Osteoblast (primary cell): ENCODE results near the gene PACS2. TPM values are rescaled to one million over a fixed set of nuclear protein-coding genes. Genes with fewer than 3 reads are reported as not detected.
"Not testable (repeated sequence)": the region's sequence is repeated elsewhere in the genome, so short reads cannot be mapped to it uniquely, and the experiment has no call there.

Source experiments
- DNase-seq: peaks from one replicate; pipeline ENCODE4 v3.0.0; 2011; ENCODE audit warnings: low spot score, mixed read lengths; ENCODE audit not compliant: insufficient read length; ENCODE audit errors: missing footprints
- H2AFZ ChIP-seq: 2 replicates; pipeline ENCODE4 v1.6.0; 2011; ENCODE audit warnings: mild to moderate bottlenecking, low read length
- H3K27ac ChIP-seq: 2 replicates; pipeline ENCODE4 v1.5.1; 2011; ENCODE audit warnings: mild to moderate bottlenecking, low read depth, low read length, moderate library complexity
- H3K27me3 ChIP-seq: 2 replicates; pipeline ENCODE4 v1.6.0; 2012; ENCODE audit warnings: mild to moderate bottlenecking, control low read depth, inconsistent platforms, low read length, moderate library complexity; ENCODE audit not compliant: insufficient read depth
- H3K36me3 ChIP-seq: 2 replicates; pipeline ENCODE4 v1.5.1; 2011; ENCODE audit warnings: mild to moderate bottlenecking, low read length, control low read depth, moderate library complexity; ENCODE audit not compliant: insufficient read depth
- H3K4me1 ChIP-seq: 2 replicates; pipeline ENCODE4 v1.5.1; 2011; ENCODE audit warnings: mild to moderate bottlenecking, low read length, control low read depth, moderate library complexity; ENCODE audit not compliant: insufficient read depth
- H3K4me2 ChIP-seq: 2 replicates; pipeline ENCODE4 v1.6.0; 2011; ENCODE audit warnings: mild to moderate bottlenecking, low read length; ENCODE audit not compliant: insufficient read depth
- H3K4me3 ChIP-seq: fragments of 200-600 bp; sonication (generic); 3 replicates; pipeline ENCODE4 v1.5.1; 2012; ENCODE audit warnings: mild to moderate bottlenecking, low read length, inconsistent platforms; ENCODE audit not compliant: insufficient read depth
- H3K79me2 ChIP-seq: 2 replicates; pipeline ENCODE4 v1.6.0; 2012; ENCODE audit warnings: mild to moderate bottlenecking, low read length, control low read depth, inconsistent platforms; ENCODE audit not compliant: insufficient read depth
- H3K9me3 ChIP-seq: 2 replicates; pipeline ENCODE4 v1.5.1; 2011; ENCODE audit warnings: low read depth, low read length, control low read depth
- H4K20me1 ChIP-seq: 2 replicates; pipeline ENCODE4 v1.6.0; 2012; ENCODE audit warnings: mild to moderate bottlenecking, low read length, control low read depth; ENCODE audit not compliant: insufficient read depth
- total RNA-seq: library from RNA; depleted of rRNA; stranded (reverse); fragments of >200 nt; gene quantifications from 2 replicates; pipeline ENCODE4 v1.2.3, GENCODE V29; 2012
- TF ChIP-seq, protein P1 (sequence below): IDR thresholded peaks from 2 replicates; pipeline ENCODE4 v1.5.1; 2011; ENCODE audit warnings: mild to moderate bottlenecking, low read depth, low read length, moderate library complexity; ENCODE audit errors: extremely low read depth

The PACS2 gene
- total RNA-seq, 1 donor, result 81.1 TPM

DNA sequence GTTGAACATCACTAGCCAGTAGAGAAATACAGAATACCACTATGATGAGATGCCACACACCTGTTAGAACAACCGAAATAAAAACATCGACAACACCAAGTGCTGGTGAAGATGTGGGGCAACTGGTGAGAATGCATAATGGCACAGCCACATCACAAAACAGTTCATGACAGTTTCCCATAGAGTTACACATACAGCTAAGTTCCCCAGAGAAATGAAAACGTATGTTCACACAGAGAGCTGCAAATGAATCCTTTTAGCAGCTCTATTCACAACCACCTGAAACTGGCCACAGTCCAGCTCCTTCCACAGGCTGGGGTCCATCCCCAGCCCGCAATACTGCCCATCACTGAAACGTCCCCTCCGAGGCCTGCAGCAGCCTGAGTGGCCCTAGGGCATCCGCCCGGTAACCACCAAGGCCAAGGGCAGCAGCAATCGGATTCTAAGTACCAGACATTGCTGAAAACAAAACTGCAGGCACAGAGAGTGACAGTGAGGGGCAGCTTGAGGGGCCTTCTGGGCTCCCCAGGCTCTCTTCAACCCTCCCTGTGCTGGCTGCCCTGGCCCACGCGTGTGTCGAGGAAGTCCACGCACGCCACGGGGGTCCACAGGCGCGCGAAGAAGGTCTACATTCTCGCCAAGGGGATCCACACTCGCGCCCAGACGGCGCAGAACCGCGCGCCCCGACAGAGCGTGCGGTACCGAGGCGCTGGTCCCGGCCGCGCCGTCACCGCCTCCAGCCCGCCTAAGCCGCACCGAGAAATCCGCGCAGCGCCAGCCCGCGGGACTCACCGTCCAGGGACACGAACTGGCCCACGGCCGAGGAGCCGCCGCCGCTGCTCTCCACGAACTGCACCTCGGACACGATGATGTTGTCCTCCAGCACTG is 14.7 kb upstream of the PACS2 start:
- peak; percentile 91 for DNase-seq
- no peaks in the 10 kb centered on the region for H3K36me3 ChIP-seq
- H3K27ac ChIP-seq, result peak overlapping the region; percentile 76
- peaks cover 4% of the 10 kb centered on the region for H3K4me1 ChIP-seq
- H3K9me3 ChIP-seq, result no peaks in the 10 kb centered on the region
- peaks cover 11% of the 10 kb centered on the region for H4K20me1 ChIP-seq
- no peaks in the 10 kb centered on the region for H3K27me3 ChIP-seq
- peak overlapping the region; percentile 80 for H3K4me2 ChIP-seq
- peaks cover 46% of the 10 kb centered on the region for H3K79me2 ChIP-seq
- TF ChIP-seq, protein P1, sequence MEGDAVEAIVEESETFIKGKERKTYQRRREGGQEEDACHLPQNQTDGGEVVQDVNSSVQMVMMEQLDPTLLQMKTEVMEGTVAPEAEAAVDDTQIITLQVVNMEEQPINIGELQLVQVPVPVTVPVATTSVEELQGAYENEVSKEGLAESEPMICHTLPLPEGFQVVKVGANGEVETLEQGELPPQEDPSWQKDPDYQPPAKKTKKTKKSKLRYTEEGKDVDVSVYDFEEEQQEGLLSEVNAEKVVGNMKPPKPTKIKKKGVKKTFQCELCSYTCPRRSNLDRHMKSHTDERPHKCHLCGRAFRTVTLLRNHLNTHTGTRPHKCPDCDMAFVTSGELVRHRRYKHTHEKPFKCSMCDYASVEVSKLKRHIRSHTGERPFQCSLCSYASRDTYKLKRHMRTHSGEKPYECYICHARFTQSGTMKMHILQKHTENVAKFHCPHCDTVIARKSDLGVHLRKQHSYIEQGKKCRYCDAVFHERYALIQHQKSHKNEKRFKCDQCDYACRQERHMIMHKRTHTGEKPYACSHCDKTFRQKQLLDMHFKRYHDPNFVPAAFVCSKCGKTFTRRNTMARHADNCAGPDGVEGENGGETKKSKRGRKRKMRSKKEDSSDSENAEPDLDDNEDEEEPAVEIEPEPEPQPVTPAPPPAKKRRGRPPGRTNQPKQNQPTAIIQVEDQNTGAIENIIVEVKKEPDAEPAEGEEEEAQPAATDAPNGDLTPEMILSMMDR, result no peak
- H2AFZ ChIP-seq, result peak overlapping the region; percentile 88
- peak overlapping the region; percentile 89 for H3K4me3 ChIP-seq

DNA sequence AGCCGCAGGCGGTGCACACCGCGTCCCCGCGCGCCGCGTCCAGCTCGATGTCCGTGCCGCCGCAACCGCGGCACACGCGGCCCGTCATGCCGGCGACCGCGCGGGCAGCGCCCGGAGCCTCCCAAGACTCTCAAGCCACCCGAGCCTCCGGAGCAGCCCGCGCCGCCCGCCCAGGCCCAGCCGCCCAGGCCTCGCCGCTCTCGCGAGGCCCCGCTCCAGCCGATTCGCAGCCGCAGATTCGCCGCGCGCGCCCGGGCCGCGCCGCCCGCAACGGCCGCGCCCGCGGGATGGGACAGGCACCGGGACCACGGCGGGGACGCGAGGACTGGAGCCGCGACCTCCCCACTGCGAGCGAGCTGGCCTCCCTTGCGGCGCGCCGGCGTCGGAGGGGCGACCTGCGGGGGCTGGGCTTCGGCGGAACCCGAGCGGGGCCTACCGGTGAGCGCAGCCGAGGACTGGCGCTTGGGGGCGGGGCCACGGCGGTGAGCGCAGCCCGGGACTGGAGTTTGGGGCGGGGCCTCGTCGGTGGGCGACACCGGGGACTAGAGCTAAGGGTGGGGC is 13.9 kb upstream of the PACS2 start, which contains the start of gene BRF1:
Gene BRF1, minus strand, starts transcription at position 460 of the 561 bp plus-strand sequence. Its CDS starts 372 bp downstream, at position 88.
- Histone ChIP-seq H3K9me3 (no peaks in the 10 kb centered on the region), H2AFZ (peak within 1 kb of the TSS; percentile 94), H3K27ac (peak within 1 kb of the TSS; percentile 76), H3K79me2 (peaks cover 38% of the 10 kb centered on the region), H3K4me3 (peak within 1 kb of the TSS; percentile 89), H3K36me3 (no peaks in the 10 kb centered on the region), H3K27me3 (no peaks in the 10 kb centered on the region), H3K4me1 (peaks cover 4% of the 10 kb centered on the region), H3K4me2 (peak within 1 kb of the TSS; percentile 80), H4K20me1 (peaks cover 11% of the 10 kb centered on the region)
- DNase-seq, result peak; percentile 99
- TF ChIP-seq, protein P1, result no peak

DNA sequence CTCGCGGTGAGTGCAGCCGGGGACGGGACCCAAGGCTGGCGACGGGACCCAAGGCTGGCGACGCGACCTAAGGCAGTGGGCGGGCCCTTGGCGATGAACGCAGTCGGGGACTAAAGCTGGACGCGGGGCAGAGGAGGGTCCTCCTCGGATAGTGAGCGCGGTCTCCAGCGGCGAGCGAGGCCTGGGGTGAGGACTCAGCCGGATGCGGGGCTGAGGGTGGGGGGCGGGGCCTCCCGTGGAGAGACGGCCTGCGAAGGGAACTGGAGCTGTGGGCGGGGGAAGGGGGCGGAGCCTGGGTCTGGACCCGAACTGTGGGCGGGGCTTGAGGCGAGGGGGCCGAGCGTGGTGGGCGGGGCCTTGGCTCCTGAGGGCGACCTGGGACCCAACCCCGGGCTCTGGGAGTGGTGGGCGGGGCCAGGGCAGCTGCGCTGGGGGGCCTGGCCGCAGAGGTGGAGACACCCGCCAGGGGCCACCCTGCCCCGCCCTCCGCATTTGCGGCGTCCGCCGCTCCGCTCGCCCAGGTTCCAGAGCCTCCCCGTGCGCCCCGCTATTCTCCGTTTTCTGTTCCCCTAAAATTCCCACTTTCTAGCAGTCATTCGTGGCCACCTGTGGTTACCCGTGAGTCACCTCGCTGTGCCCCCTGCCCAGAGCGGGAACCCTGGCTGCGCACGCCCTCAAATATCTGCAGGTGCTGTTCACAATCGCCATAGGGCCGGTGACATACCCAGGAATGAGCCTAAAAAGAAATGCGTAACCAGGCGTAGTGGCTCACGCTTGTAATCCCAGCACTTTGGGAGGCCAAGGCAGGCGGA is 13.2 kb upstream of the PACS2 start:
- Histone ChIP-seq H2AFZ (peak overlapping the region; percentile 94), H3K36me3 (no peaks in the 10 kb centered on the region), H3K4me3 (peak overlapping the region; percentile 89), H3K4me2 (peak overlapping the region; percentile 80), H4K20me1 (peaks cover 11% of the 10 kb centered on the region), H3K27ac (peak overlapping the region; percentile 76), H3K79me2 (peaks cover 35% of the 10 kb centered on the region), H3K9me3 (no peaks in the 10 kb centered on the region), H3K4me1 (peaks cover 4% of the 10 kb centered on the region), H3K27me3 (no peaks in the 10 kb centered on the region)
- TF ChIP-seq, protein P1, result no peak
- DNase-seq, result peak; percentile 100

DNA sequence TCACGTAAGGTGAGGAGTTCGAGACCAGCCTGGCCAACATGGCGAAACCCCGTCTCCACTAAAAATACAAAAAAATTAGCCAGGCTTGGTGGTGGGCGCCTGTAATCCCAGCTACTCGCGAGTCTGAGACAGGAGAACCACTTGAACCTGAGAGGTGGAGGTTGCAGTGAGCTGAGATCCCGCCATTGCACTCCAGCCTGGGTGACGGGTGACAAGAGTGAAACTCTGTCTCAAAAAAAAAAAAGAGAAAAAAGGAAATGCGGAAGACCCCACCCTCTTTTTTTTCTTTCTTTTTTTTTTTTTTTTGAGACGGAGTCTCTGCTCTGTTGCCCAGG is 12.7 kb upstream of the PACS2 start:
- not testable (repeated sequence) for H3K27ac ChIP-seq, H2AFZ ChIP-seq, H4K20me1 ChIP-seq, H3K36me3 ChIP-seq, H3K9me3 ChIP-seq, H3K27me3 ChIP-seq, DNase-seq, H3K4me1 ChIP-seq, H3K4me3 ChIP-seq
- H3K4me2 ChIP-seq, result peak overlapping the region; percentile 80
- peaks cover 30% of the 10 kb centered on the region for H3K79me2 ChIP-seq
